ENCODE data around the gene SPI1. TPM values are rescaled to one million over a fixed set of nuclear protein-coding genes. Genes with fewer than 3 reads are reported as not detected.

The SPI1 gene
- total and polyA plus RNA-seq, 2 donors (not counting 1 experiment from before 2014, with no cell fraction given): 98.3 to 119 TPM

DNA sequence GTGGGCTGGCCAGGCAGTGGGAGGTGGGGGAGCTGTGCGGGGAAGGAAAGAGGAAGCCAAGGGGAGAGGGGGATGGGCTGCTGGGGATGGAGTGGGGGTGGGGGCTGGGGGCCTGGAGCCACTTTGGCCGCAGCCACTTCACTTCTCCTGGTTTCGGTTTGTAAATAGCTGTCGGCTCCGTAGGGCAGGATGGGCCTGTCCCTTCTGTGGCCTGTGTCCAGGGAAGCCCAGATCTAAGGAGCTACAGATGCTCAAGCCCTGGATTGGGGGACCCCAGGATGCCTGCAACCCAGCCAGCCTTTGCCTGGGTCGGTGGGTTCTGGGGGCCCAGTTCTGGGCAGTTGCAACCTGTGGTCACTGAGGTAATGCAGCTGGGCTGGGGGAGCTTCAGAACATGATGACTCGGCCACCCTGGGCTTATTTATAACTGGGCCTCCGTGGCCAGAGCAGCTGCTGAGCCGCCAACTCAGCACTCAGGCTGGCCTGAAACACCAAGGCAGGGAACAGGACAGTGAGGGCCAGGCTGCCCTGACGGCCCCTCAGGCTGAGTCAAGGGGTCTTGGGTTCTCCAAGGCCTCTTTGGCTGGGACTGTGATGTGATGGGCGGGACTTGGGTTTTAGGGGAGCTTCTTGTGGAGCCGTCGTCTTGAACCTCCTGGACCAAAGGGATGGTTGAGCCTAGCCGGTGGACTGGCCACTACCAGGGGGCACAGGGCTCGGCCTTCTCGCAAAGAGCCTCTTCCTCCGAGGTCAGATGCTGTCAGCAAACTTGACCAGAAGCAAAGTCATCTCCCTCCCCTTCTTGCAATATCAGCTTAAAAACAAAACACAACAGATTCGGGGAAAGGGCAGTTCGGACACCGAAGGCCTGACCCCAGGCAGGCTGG lies 15.1 kb upstream of the SPI1 start:
- Mint-ChIP-seq H3K27me3 (no peaks in the 10 kb centered on the region), H3K27ac (peak overlapping the region; percentile 98), H3K4me1 (peaks cover 66% of the 10 kb centered on the region), H3K4me3 (peak overlapping the region; percentile 85), H3K9me3 (ENCODE audit: insufficient read depth) (no peaks in the 10 kb centered on the region)
- peaks cover 49 to 74% of the 10 kb centered on the region in 2 donors for H3K4me1 ChIP-seq (ENCODE audit: control insufficient read depth in 2 of 2, insufficient read depth in 2 of 2, low read length in 2 of 2)
- POLR2A ChIA-PET: interaction anchor here (0.6 to 4.1 kb wide), 8 partner anchors 10 to 213 kb away, joined by 3 to 39 read pairs (median 4); partner anchors contain the start of genes DDB2 and SPI1
- H3K27ac ChIP-seq (ENCODE audit: low read length in 2 of 2): peak overlapping the region; percentile 95 to 97
- H3K9ac ChIP-seq (ENCODE audit: low read length): no peak overlapping the region
- peak overlapping the region; percentile 81 for H3K4me2 ChIP-seq (replicated peaks; ENCODE audit: low read depth, low read length, poor library complexity, severe bottlenecking)
- CTCF ChIA-PET: interaction anchor here (0.9 to 5.7 kb wide), 9 partner anchors 9 to 213 kb away, joined by 3 to 72 read pairs (median 8); partner anchors contain the start of gene SPI1
- ATAC-seq (ENCODE audit: low read depth) (no peak), DNase-seq (no peak)
- peak overlapping the region in 1 of 5 experiments; percentile 55 for H3K4me3 ChIP-seq (ENCODE audit: control extremely low read depth in 1 of 5, extremely low read depth in 1 of 5, insufficient read depth in 1 of 5, low read depth in 2 of 5, low read length in 4 of 5)
- H3K27me3 ChIP-seq (replicated peaks in 1 of 4; ENCODE audit: control extremely low read depth in 1 of 4, control insufficient read depth in 3 of 4, insufficient read depth in 4 of 4, low read length in 3 of 4): no peaks in the 10 kb centered on the region
- no peaks in the 10 kb centered on the region for H3K36me3 ChIP-seq (replicated peaks in 1 of 2; ENCODE audit: control extremely low read depth in 1 of 2, control insufficient read depth in 1 of 2, extremely low read depth in 1 of 2, insufficient read depth in 2 of 2, low read length in 1 of 2)
- H3K9me3 ChIP-seq (ENCODE audit: control extremely low read depth in 1 of 3, control insufficient read depth in 2 of 3, insufficient read depth in 1 of 3, low read length in 2 of 3): no peaks in the 10 kb centered on the region
- no peaks in the 10 kb centered on the region for H4K20me1 ChIP-seq (ENCODE audit: control insufficient read depth, insufficient read depth, low read length, poor library complexity, severe bottlenecking)
- WGBS (ENCODE audit: insufficient coverage): 43% methylated on average over 16 of the region's 20 CpGs
- TF ChIP-seq, protein P1, sequence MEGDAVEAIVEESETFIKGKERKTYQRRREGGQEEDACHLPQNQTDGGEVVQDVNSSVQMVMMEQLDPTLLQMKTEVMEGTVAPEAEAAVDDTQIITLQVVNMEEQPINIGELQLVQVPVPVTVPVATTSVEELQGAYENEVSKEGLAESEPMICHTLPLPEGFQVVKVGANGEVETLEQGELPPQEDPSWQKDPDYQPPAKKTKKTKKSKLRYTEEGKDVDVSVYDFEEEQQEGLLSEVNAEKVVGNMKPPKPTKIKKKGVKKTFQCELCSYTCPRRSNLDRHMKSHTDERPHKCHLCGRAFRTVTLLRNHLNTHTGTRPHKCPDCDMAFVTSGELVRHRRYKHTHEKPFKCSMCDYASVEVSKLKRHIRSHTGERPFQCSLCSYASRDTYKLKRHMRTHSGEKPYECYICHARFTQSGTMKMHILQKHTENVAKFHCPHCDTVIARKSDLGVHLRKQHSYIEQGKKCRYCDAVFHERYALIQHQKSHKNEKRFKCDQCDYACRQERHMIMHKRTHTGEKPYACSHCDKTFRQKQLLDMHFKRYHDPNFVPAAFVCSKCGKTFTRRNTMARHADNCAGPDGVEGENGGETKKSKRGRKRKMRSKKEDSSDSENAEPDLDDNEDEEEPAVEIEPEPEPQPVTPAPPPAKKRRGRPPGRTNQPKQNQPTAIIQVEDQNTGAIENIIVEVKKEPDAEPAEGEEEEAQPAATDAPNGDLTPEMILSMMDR (IDR thresholded peaks at IDR 0.05): no peak
- no peak for TF ChIP-seq EZH2 (IDR thresholded peaks at IDR 0.05; ENCODE audit: borderline replicate concordance, insufficient read depth, low read depth, low read length, poor library complexity, severe bottlenecking)
- H2AFZ ChIP-seq (ENCODE audit: insufficient read depth, low read depth, low read length, poor library complexity, severe bottlenecking): peak overlapping the region; percentile 88
- H3K79me2 ChIP-seq (ENCODE audit: control insufficient read depth, insufficient read depth, low read length): peaks cover 37% of the 10 kb centered on the region
- intact Hi-C loops (cut with micrococcal nuclease): loop anchor here (1.0 kb wide), 3 partner anchors 15 to 19 kb away; partner anchors contain the start of genes SLC39A13 and SPI1

Measured in B cell (primary cell).